H1 (cell line): Measurements from ENCODE around the gene SH3GL2. TPM values are rescaled to one million over a fixed set of nuclear protein-coding genes. Genes with fewer than 3 reads are reported as not detected.

ENCODE experiments used
- CTCF ChIA-PET: fragments of 300-600 bp; sonication (Branson Sonifier 250); formaldehyde crosslinking; loops from one replicate; lab custom pipeline; 2021; ENCODE audit not compliant: partially characterized antibody; lab: Charles Lee
- POLR2A ChIA-PET: fragments of 300-600 bp; sonication (Branson Sonifier 250); formaldehyde crosslinking; loops from one replicate; lab custom pipeline; 2021; ENCODE audit warnings: inconsistent platforms; ENCODE audit not compliant: partially characterized antibody; lab: Charles Lee
- DNase-seq, 2 experiments: peaks; one replicate each; pipeline versions ENCODE4 v3.0.0 to v3.0.0-alpha.2; 2010 to 2022; ENCODE audit warnings: low spot score in 2 of 2, low read depth in 1 of 2, mixed read lengths in 1 of 2
- FAIRE-seq: peaks from 2 replicates; lab custom pipeline; 2011; peaks lifted over from hg19 to GRCh38; lab: Jason Lieb, UNC
- H2AFZ ChIP-seq: 2 replicates; pipeline ENCODE4 v1.8.1; 2012; ENCODE audit warnings: low read length, inconsistent platforms
- H2AK5ac ChIP-seq: 2 replicates; pipeline ENCODE4 v1.6.1; 2013; ENCODE audit warnings: low read depth, low read length
- H2BK120ac ChIP-seq: replicated peaks from 2 replicates; pipeline ENCODE3; 2013; ENCODE audit warnings: low read depth, low read length, inconsistent platforms
- H2BK12ac ChIP-seq: 2 replicates; pipeline ENCODE4 v1.6.1; 2013; ENCODE audit warnings: low read depth, low read length
- H2BK15ac ChIP-seq: 2 replicates; pipeline ENCODE4 v1.6.1; 2013; ENCODE audit warnings: low read length
- H2BK20ac ChIP-seq: 2 replicates; pipeline ENCODE4 v1.6.1; 2013; ENCODE audit warnings: low read length
- H2BK5ac ChIP-seq: 2 replicates; pipeline ENCODE4 v1.6.1; 2013; ENCODE audit warnings: low read depth, low read length
- H3K14ac ChIP-seq: 2 replicates; pipeline ENCODE4 v1.6.1; 2013; ENCODE audit warnings: inconsistent platforms; ENCODE audit not compliant: insufficient read length
- H3K18ac ChIP-seq: 2 replicates; pipeline ENCODE4 v1.6.1; 2013; ENCODE audit warnings: low read length; ENCODE audit errors: extremely low read depth
- H3K23ac ChIP-seq: 2 replicates; pipeline ENCODE4 v1.6.1; 2013; ENCODE audit warnings: inconsistent platforms; ENCODE audit not compliant: insufficient read length
- H3K23me2 ChIP-seq: 2 replicates; pipeline ENCODE4 v1.6.1; 2013; ENCODE audit warnings: low read depth, low read length
- H3K27ac ChIP-seq: 2 replicates; pipeline ENCODE4 v1.6.1; 2011; ENCODE audit warnings: low read depth, low read length, inconsistent platforms
- H3K27me3 ChIP-seq, 4 experiments: replicated peaks in 1 of 4; 1 replicate in 1 of 4; 2 replicates in 3 of 4; pipeline versions ENCODE4 v1.6.1 to v1.8.1; 2011 to 2013; ENCODE audit warnings: low read length in 3 of 4, mild to moderate bottlenecking in 3 of 4, inconsistent platforms in 2 of 4, mixed read lengths in 2 of 4, moderate library complexity in 1 of 4; ENCODE audit not compliant: control insufficient read depth in 3 of 4, insufficient read depth in 3 of 4; ENCODE audit errors: extremely low read depth in 1 of 4
- H3K36me3 ChIP-seq, 4 experiments: 2 replicates each; pipeline versions ENCODE4 v1.6.1 to v1.8.1; 2011 to 2013; ENCODE audit warnings: mild to moderate bottlenecking in 4 of 4, low read length in 3 of 4, moderate library complexity in 2 of 4, control low read depth in 1 of 4, inconsistent platforms in 1 of 4; ENCODE audit not compliant: insufficient read depth in 4 of 4, control insufficient read depth in 2 of 4
- H3K4ac ChIP-seq: replicated peaks from 2 replicates; pipeline ENCODE3; 2013; ENCODE audit warnings: low read length, low read depth, mixed read lengths, inconsistent platforms; ENCODE audit not compliant: insufficient read length
- H3K4me1 ChIP-seq, 4 experiments: replicated peaks in 1 of 4; 1 replicate in 1 of 4; 2 replicates in 3 of 4; pipeline versions ENCODE4 v1.6.1 to v1.8.1; 2011 to 2013; ENCODE audit warnings: low read length in 3 of 4, inconsistent platforms in 2 of 4, mixed read lengths in 1 of 4; ENCODE audit not compliant: insufficient read depth in 4 of 4, control insufficient read depth in 3 of 4
- H3K4me2 ChIP-seq, 2 experiments: 2 replicates each; pipeline versions ENCODE4 v1.6.1 to v1.8.1; 2011 to 2013; ENCODE audit warnings: low read depth in 2 of 2, low read length in 2 of 2, control low read depth in 1 of 2, inconsistent platforms in 1 of 2, mild to moderate bottlenecking in 1 of 2; ENCODE audit not compliant: insufficient read depth in 1 of 2
- H3K4me3 ChIP-seq, 4 experiments: fragments of 200-600, 300-600 bp in 1 of 4; sonication (generic), shearing (Covaris generic), sonication (Bioruptor Twin) in 1 of 4; 2 replicates each; pipeline versions ENCODE4 v1.5.1 to v1.8.1; 2011 to 2016; ENCODE audit warnings: low read length in 4 of 4, low read depth in 3 of 4, control low read depth in 2 of 4, inconsistent platforms in 2 of 4, mild to moderate bottlenecking in 2 of 4, mixed read lengths in 1 of 4, moderate library complexity in 1 of 4; ENCODE audit not compliant: insufficient read depth in 2 of 4; ENCODE audit errors: extremely low read depth in 1 of 4
- H3K56ac ChIP-seq: replicated peaks from 2 replicates; pipeline ENCODE3; 2013; ENCODE audit warnings: low read depth, mild to moderate bottlenecking, mixed read lengths, low read length, inconsistent platforms; ENCODE audit not compliant: insufficient read length
- H3K79me1 ChIP-seq: 2 replicates; pipeline ENCODE4 v1.6.1; 2013; ENCODE audit warnings: low read depth, low read length, control low read depth
- H3K79me2 ChIP-seq, 2 experiments: 2 replicates each; pipeline versions ENCODE4 v1.6.1 to v1.8.1; 2012 to 2013; ENCODE audit warnings: low read length in 2 of 2, mild to moderate bottlenecking in 2 of 2, inconsistent platforms in 1 of 2; ENCODE audit not compliant: insufficient read depth in 2 of 2, control insufficient read depth in 1 of 2
- H3K9ac ChIP-seq, 4 experiments: replicated peaks in 1 of 4; 1 replicate in 1 of 4; 2 replicates in 3 of 4; pipeline versions ENCODE4 v1.6.1 to v1.8.1; 2011 to 2013; ENCODE audit warnings: low read depth in 3 of 4, low read length in 3 of 4, control low read depth in 2 of 4, mild to moderate bottlenecking in 2 of 4, moderate library complexity in 2 of 4, inconsistent platforms in 1 of 4; ENCODE audit errors: extremely low read depth in 1 of 4
- H3K9me3 ChIP-seq, 2 experiments: 2 replicates each; pipeline versions ENCODE4 v1.6.1 to v1.8.1; 2012 to 2013; ENCODE audit warnings: mild to moderate bottlenecking in 2 of 2, moderate library complexity in 2 of 2, control low read depth in 1 of 2, inconsistent platforms in 1 of 2, low read depth in 1 of 2, low read length in 1 of 2, mixed read lengths in 1 of 2; ENCODE audit not compliant: insufficient read depth in 2 of 2
- H4K20me1 ChIP-seq, 2 experiments: replicated peaks in 1 of 2; 2 replicates each; pipeline versions ENCODE3 to v1.8.1; 2011 to 2013; ENCODE audit warnings: inconsistent platforms in 2 of 2, low read length in 2 of 2, mild to moderate bottlenecking in 1 of 2; ENCODE audit not compliant: insufficient read depth in 2 of 2, control insufficient read depth in 1 of 2
- H4K5ac ChIP-seq: 2 replicates; pipeline ENCODE4 v1.6.1; 2013; ENCODE audit warnings: low read length, low read depth, mixed read lengths, inconsistent platforms; ENCODE audit not compliant: insufficient read length
- H4K8ac ChIP-seq: 2 replicates; pipeline ENCODE4 v1.8.0; 2013; ENCODE audit warnings: mild to moderate bottlenecking, moderate library complexity, low read length, inconsistent platforms; ENCODE audit not compliant: insufficient read depth; ENCODE audit errors: extremely low read depth
- H4K91ac ChIP-seq: replicated peaks from 2 replicates; pipeline ENCODE3; 2013; ENCODE audit warnings: low read length, mixed read lengths, inconsistent platforms; ENCODE audit not compliant: insufficient read length
- WGBS, 2 experiments: shearing (Covaris generic) in 1 of 2; methylation state at CpG; one replicate each; pipeline versions ENCODE4 v1.1.6 to v1.1.7; 2013 to 2015; ENCODE audit warnings: low lambda C conversion rate in 2 of 2, mixed read lengths in 2 of 2, inconsistent platforms in 1 of 2, low coverage in 1 of 2, missing lambda C conversion rate in 1 of 2; ENCODE audit not compliant: insufficient replicate concordance in 2 of 2, insufficient coverage in 1 of 2, insufficient read length in 1 of 2; ENCODE audit errors: extremely low coverage in 1 of 2, missing lambda C conversion rate in 1 of 2; 5-methylcytosine and 5-hydroxymethylcytosine counted together
- polyA plus RNA-seq, 7 experiments: library from polyadenylated mRNA; depleted of rRNA in 3 of 7; stranded (reverse) in 5 of 7; unstranded in 2 of 7; fragments of >200 nt in 5 of 7; fragments of 200-250 nt in 2 of 7; gene quantifications; 1 replicate in 5 of 7; 2 replicates in 1 of 7; 4 replicates in 1 of 7; pipeline versions ENCODE4 v1.2.1 to v1.2.3, GENCODE V29; 2011 to 2013; ENCODE audit warnings: missing spikeins in 2 of 7, mixed read lengths in 2 of 7
- total RNA-seq: library from RNA; stranded (reverse); fragmentation: NEBNext Ultra II Directional; extraction: Animal tissue kit (Norgen Biotek cat#: 25700); gene quantifications from 2 replicates; pipeline ENCODE4 v1.2.1, GENCODE V29; 2021
- TF ChIP-seq, protein P1 (sequence below): IDR thresholded peaks from 2 replicates; pipeline ENCODE4 v1.6.1; 2012; ENCODE audit warnings: inconsistent platforms

The SH3GL2 gene
- total and polyA plus RNA-seq, 2 of the 8 experiments (the other 6 are each of a cell fraction or from before 2014, with no cell fraction given), result 4.7 to 5.3 TPM

DNA sequence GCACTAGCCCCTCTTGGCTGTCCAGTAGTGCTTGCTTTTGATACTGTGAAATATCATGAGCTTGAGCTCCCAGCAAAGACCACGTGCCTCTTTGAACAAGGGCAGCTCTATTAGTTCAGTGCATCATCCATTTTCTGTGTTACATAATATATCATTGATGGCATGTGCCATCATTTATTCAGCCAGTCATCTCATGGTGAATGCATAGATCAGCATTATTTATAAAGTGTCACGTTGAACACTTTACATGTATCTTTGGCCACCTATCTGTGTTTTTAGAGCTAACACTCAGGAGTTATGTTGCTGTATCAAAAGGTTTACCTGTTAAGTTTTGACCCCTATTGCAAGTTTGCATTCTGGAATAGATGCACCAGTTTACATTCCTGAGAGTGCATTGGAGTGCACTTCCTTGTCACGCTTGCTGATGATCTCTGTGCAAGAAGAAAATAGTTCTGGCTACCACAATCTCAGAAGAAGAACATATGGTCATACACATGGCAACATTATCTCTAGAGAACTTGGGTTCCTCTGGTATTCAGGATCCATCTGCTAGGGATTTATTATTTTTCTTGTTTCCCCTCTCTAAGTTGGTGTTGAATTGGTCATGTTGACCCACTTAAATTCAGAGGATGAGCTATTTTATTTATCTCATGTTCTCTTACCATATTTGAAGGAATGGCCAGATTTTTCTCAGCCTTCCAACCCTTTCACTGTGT lies 120.9 kb downstream of the SH3GL2 start:
- Histone ChIP-seq H4K8ac (no peak overlapping the region), H2BK5ac (no peak overlapping the region), H3K79me2 (no peaks in the 10 kb centered on the region), H3K23me2 (no peaks in the 10 kb centered on the region), H4K91ac (no peak overlapping the region), H3K79me1 (no peaks in the 10 kb centered on the region), H2BK12ac (no peak overlapping the region), H3K4ac (no peak overlapping the region), H3K27ac (no peak overlapping the region), H3K18ac (no peak overlapping the region), H4K20me1 (no peaks in the 10 kb centered on the region), H3K4me3 (no peak overlapping the region), H2BK120ac (no peak overlapping the region), H3K36me3 (no peaks in the 10 kb centered on the region), H3K4me2 (no peak overlapping the region), H4K5ac (no peak overlapping the region), H2BK20ac (no peak overlapping the region), H3K23ac (no peak overlapping the region), H3K9ac (no peak overlapping the region), H2BK15ac (no peak overlapping the region), H3K14ac (no peak overlapping the region), H3K27me3 (no peaks in the 10 kb centered on the region), H3K56ac (no peak overlapping the region), H2AFZ (no peak overlapping the region), H2AK5ac (no peak overlapping the region), H3K4me1 (no peaks in the 10 kb centered on the region), H3K9me3 (no peaks in the 10 kb centered on the region)
- ChIA-PET CTCF (no interaction called here), POLR2A (interaction anchor here (1.3 kb wide), 1 partner anchor 9 kb away, joined by 3 read pairs; no protein-coding TSS in a partner anchor)
- 89% methylated on average over 3 of the region's 3 CpGs; no CpG with 5 or more reads in 1 of the 2 experiments for WGBS, 2 experiments
- DNase-seq (no peak), FAIRE-seq (no peak)
- TF ChIP-seq, protein P1, sequence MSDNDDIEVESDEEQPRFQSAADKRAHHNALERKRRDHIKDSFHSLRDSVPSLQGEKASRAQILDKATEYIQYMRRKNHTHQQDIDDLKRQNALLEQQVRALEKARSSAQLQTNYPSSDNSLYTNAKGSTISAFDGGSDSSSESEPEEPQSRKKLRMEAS, result no peak
